Stimulated activated naive CD8-positive, alpha-beta T cell treated with anti-CD3 and anti-CD28 coated beads, Interleukin-15, Interleukin-2, amounts not matched to agents 100 U/mL and 50 U/mL, for 24 hours (primary cell): ENCODE measurements around the gene EGFL7.

Experiments
- ATAC-seq: fragments of 150-1000 bp; cut with Tn5 transposase; one replicate; pipeline ENCODE4 v1.10.0; 2021
- DNase-seq: peaks from one replicate; pipeline ENCODE4 v3.0.0; 2021

Gene EGFL7

GRCh38 chr9:136685790-136686533 lies 23.2 kb downstream of the EGFL7 start:
- DNase-seq (no peak), ATAC-seq (no peak)

- DNase-seq (no peak), ATAC-seq (no peak)
These were observed 23.7 kb downstream of the EGFL7 start for GRCh38 chr9:136686534-136686793.

GRCh38 chr9:136686794-136687711 lies 24.3 kb downstream of the EGFL7 start, which contains the start of gene AGPAT2:
Gene AGPAT2 (minus strand): TSS chr9:136687457. CDS start chr9:136687357, 100 bp downstream.
- DNase-seq, result peak; percentile 82
- ATAC-seq, result peak; percentile 85

GRCh38 chr9:136687721-136688223 lies 25.1 kb downstream of the EGFL7 start:
- ATAC-seq (no peak), DNase-seq (no peak)

- DNase-seq (no peak), ATAC-seq (no peak)
These were observed 25.8 kb downstream of the EGFL7 start for GRCh38 chr9:136688274-136689107.

GRCh38 chr9:136689108-136689460 lies 26.4 kb downstream of the EGFL7 start:
- DNase-seq (no peak), ATAC-seq (no peak)

GRCh38 chr9:136690104-136690805 lies 27.5 kb downstream of the EGFL7 start:
- no peak for DNase-seq
- ATAC-seq, result no peak

GRCh38 chr9:136690806-136691261 lies 28.1 kb downstream of the EGFL7 start:
- DNase-seq, result no peak

GRCh38 chr9:136691316-136692184 lies 28.8 kb downstream of the EGFL7 start:
- no peak for DNase-seq
- no peak for ATAC-seq

More at GRCh38 chr9:136690806-136691261, 28.1 kb downstream of the EGFL7 start:
- no peak for ATAC-seq

- no peak for DNase-seq
- no peak for ATAC-seq
These were observed 29.7 kb downstream of the EGFL7 start for GRCh38 chr9:136692185-136693134.

- ATAC-seq (no peak), DNase-seq (no peak)
These were observed 30.4 kb downstream of the EGFL7 start for GRCh38 chr9:136693135-136693489.

- ATAC-seq, result peak; percentile 38
- peak; percentile 27 for DNase-seq
These were observed 30.9 kb downstream of the EGFL7 start for GRCh38 chr9:136693490-136694162.

GRCh38 chr9:136694163-136694871 lies 31.6 kb downstream of the EGFL7 start:
- ATAC-seq (peak; percentile 51), DNase-seq (peak; percentile 73)

GRCh38 chr9:136694872-136695247 lies 32.1 kb downstream of the EGFL7 start:
- DNase-seq (no peak), ATAC-seq (no peak)

GRCh38 chr9:136695435-136695895 lies 32.7 kb downstream of the EGFL7 start:
- ATAC-seq, result no peak
- DNase-seq, result no peak

- no peak for ATAC-seq
- DNase-seq, result no peak
These were observed 33.2 kb downstream of the EGFL7 start for GRCh38 chr9:136695955-136696354.

- no peak for DNase-seq
- ATAC-seq, result no peak
These were observed 33.8 kb downstream of the EGFL7 start for GRCh38 chr9:136696502-136696901.

- no peak for DNase-seq
- no peak for ATAC-seq
These were observed 34.6 kb downstream of the EGFL7 start for GRCh38 chr9:136697146-136697820.
